Ectodermal cell (in vitro differentiated cells): ENCODE results near the gene CNN2.
A peak's percentile ranks its signal among the peaks of the same experiment; 100 is the strongest.
"Not testable (repeated sequence)": the region's sequence is repeated elsewhere in the genome, so short reads cannot be mapped to it uniquely, and the experiment has no call there.

ENCODE experiments used
- H3K27ac ChIP-seq: 2 replicates; pipeline ENCODE4 v1.7.0; 2013; ENCODE audit warnings: mild to moderate bottlenecking, low read depth, low read length; ENCODE audit not compliant: insufficient read depth, poor library complexity, severe bottlenecking
- H3K27me3 ChIP-seq: 2 replicates; pipeline ENCODE4 v1.7.0; 2013; ENCODE audit warnings: mild to moderate bottlenecking, low read length; ENCODE audit not compliant: insufficient read depth, control insufficient read depth, poor library complexity, severe bottlenecking
- H3K36me3 ChIP-seq: one replicate; pipeline ENCODE4 v1.7.0; 2013; ENCODE audit warnings: low read length; ENCODE audit not compliant: control insufficient read depth, insufficient read depth
- H3K4me1 ChIP-seq: one replicate; pipeline ENCODE4 v1.7.0; 2013; ENCODE audit warnings: low read length; ENCODE audit not compliant: control insufficient read depth, insufficient read depth
- H3K4me3 ChIP-seq: 2 replicates; pipeline ENCODE4 v1.7.0; 2013; ENCODE audit warnings: low read depth, low read length, control low read depth; ENCODE audit not compliant: insufficient read depth
- H3K9me3 ChIP-seq: 2 replicates; pipeline ENCODE4 v1.7.0; 2013; ENCODE audit warnings: mild to moderate bottlenecking, low read length, moderate library complexity; ENCODE audit not compliant: control insufficient read depth
- WGBS, 2 experiments: methylation state at CpG; one replicate each; pipeline ENCODE4 v1.1.7; 2013; ENCODE audit warnings: missing lambda C conversion rate in 2 of 2; 5-methylcytosine and 5-hydroxymethylcytosine counted together

Gene CNN2

GRCh38 chr19:1018393-1018792, 8.0 kb upstream of the CNN2 start:
- WGBS, 2 experiments: 92 to 96% methylated on average over 5 of the region's 5 CpGs
- Histone ChIP-seq H3K27me3 (no peaks in the 10 kb centered on the region), H3K4me1 (peaks cover 34% of the 10 kb centered on the region), H3K36me3 (no peaks in the 10 kb centered on the region), H3K4me3 (no peak overlapping the region), H3K9me3 (no peaks in the 10 kb centered on the region), H3K27ac (no peak overlapping the region)

- Histone ChIP-seq H3K36me3 (no peaks in the 10 kb centered on the region), H3K9me3 (no peaks in the 10 kb centered on the region), H3K4me1 (peaks cover 34% of the 10 kb centered on the region), H3K4me3 (peak overlapping the region; percentile 66), H3K27me3 (no peaks in the 10 kb centered on the region), H3K27ac (no peak overlapping the region)
- 88% methylated on average over 17 of the region's 17 CpGs for WGBS, 2 experiments
Measured at GRCh38 chr19:1018932-1019615, 7.3 kb upstream of the CNN2 start.

- Histone ChIP-seq H3K4me1 (peaks cover 34% of the 10 kb centered on the region), H3K27ac (no peak overlapping the region), H3K9me3 (no peaks in the 10 kb centered on the region), H3K36me3 (no peaks in the 10 kb centered on the region), H3K4me3 (peak overlapping the region; percentile 66), H3K27me3 (no peaks in the 10 kb centered on the region)
- 84 to 88% methylated on average over 18 of the region's 18 CpGs for WGBS, 2 experiments
Measured at GRCh38 chr19:1019616-1019961, 6.8 kb upstream of the CNN2 start.

- no peaks in the 10 kb centered on the region for H3K36me3 ChIP-seq
- WGBS, 2 experiments: 5 to 6% methylated on average over 60 of the region's 60 CpGs
- H3K4me1 ChIP-seq: peaks cover 34% of the 10 kb centered on the region
- no peaks in the 10 kb centered on the region for H3K27me3 ChIP-seq
- peak overlapping the region; percentile 66 for H3K4me3 ChIP-seq
- H3K9me3 ChIP-seq: no peaks in the 10 kb centered on the region
- peak overlapping the region; percentile 94 for H3K27ac ChIP-seq
Measured at GRCh38 chr19:1019980-1020867, 6.2 kb upstream of the CNN2 start.

GRCh38 chr19:1020868-1021425, 5.5 kb upstream of the CNN2 start, which contains the start of gene TMEM259:
Gene TMEM259, minus strand, starts transcription at chr19:1021123. Its CDS starts 127 bp downstream, at chr19:1020996.
- WGBS, 2 experiments: 0% methylated on average over 68 of the region's 68 CpGs
- Histone ChIP-seq H3K4me3 (peak within 1 kb of the TSS; percentile 66), H3K27me3 (no peaks in the 10 kb centered on the region), H3K4me1 (peaks cover 28% of the 10 kb centered on the region), H3K36me3 (no peaks in the 10 kb centered on the region), H3K27ac (peak within 1 kb of the TSS; percentile 94), H3K9me3 (no peaks in the 10 kb centered on the region)

- not testable (repeated sequence) for H3K9me3 ChIP-seq, H3K36me3 ChIP-seq, H3K27ac ChIP-seq, H3K4me3 ChIP-seq, H3K27me3 ChIP-seq
- WGBS, 2 experiments: 95 to 96% methylated on average over 5 of the region's 5 CpGs
- peaks cover 12% of the 10 kb centered on the region for H3K4me1 ChIP-seq
Measured at GRCh38 chr19:1023883-1024188, 2.6 kb upstream of the CNN2 start.

- H3K27me3 ChIP-seq, H3K4me1 ChIP-seq, H3K36me3 ChIP-seq, H3K9me3 ChIP-seq, H3K4me3 ChIP-seq, H3K27ac ChIP-seq: not testable (repeated sequence)
- 95 to 97% methylated on average over 4 to 5 of the region's 6 CpGs for WGBS, 2 experiments
Measured at GRCh38 chr19:1025080-1025479, 1.3 kb upstream of the CNN2 start.

- peak overlapping the region; percentile 97 for H3K27ac ChIP-seq
- no peaks in the 10 kb centered on the region for H3K9me3 ChIP-seq
Measured at GRCh38 chr19:1026783-1027649, 608 bp downstream of the CNN2 start.

GRCh38 chr19:1027650-1028061, 1.2 kb downstream of the CNN2 start:
- peaks cover 12% of the 10 kb centered on the region for H3K36me3 ChIP-seq
- no peaks in the 10 kb centered on the region for H3K4me1 ChIP-seq
- peak overlapping the region; percentile 64 for H3K27ac ChIP-seq
- H3K9me3 ChIP-seq: no peaks in the 10 kb centered on the region
- H3K4me3 ChIP-seq: peak overlapping the region; percentile 89
- no peaks in the 10 kb centered on the region for H3K27me3 ChIP-seq
- 2 to 3% methylated on average over 16 of the region's 16 CpGs for WGBS, 2 experiments

More at GRCh38 chr19:1026783-1027649, 608 bp downstream of the CNN2 start:
- Histone ChIP-seq H3K4me1 (no peaks in the 10 kb centered on the region), H3K4me3 (peak overlapping the region; percentile 89), H3K36me3 (peaks cover 6% of the 10 kb centered on the region), H3K27me3 (no peaks in the 10 kb centered on the region)
- WGBS, 2 experiments: 0 to 1% methylated on average over 36 of the region's 36 CpGs
